ENCODE results near the gene SFTPA1.
"Not testable (repeated sequence)": the region's sequence is repeated elsewhere in the genome, so short reads cannot be mapped to it uniquely, and the experiment has no call there.

SFTPA1 gene

GRCh38 chr10:79611193-79611976 is 646 bp downstream of the SFTPA1 start:
- DNase-seq = not testable (repeated sequence)

- no peak for DNase-seq
Observed at GRCh38 chr10:79615577-79615976, 4.8 kb downstream of the SFTPA1 start.

GRCh38 chr10:79616164-79616563 is 5.4 kb downstream of the SFTPA1 start:
- no peak for DNase-seq

- DNase-seq = not testable (repeated sequence)
Observed at GRCh38 chr10:79623663-79624062, 12.9 kb downstream of the SFTPA1 start.

GRCh38 chr10:79627075-79627474 is 16.3 kb downstream of the SFTPA1 start:
- DNase-seq = no peak

- DNase-seq = no peak
Observed at GRCh38 chr10:79628083-79628482, 17.3 kb downstream of the SFTPA1 start.

GRCh38 chr10:79628988-79629954 is 18.5 kb downstream of the SFTPA1 start:
- DNase-seq = no peak

GRCh38 chr10:79629955-79630327 is 19.2 kb downstream of the SFTPA1 start:
- DNase-seq = no peak

- not testable (repeated sequence) for DNase-seq
Observed at GRCh38 chr10:79636654-79637199, 26.0 kb downstream of the SFTPA1 start.

GRCh38 chr10:79638318-79638717 is 27.6 kb downstream of the SFTPA1 start:
- no peak for DNase-seq

GRCh38 chr10:79652695-79653094 is 42.0 kb downstream of the SFTPA1 start:
- not testable (repeated sequence) for DNase-seq

GRCh38 chr10:79663287-79663686 is 52.5 kb downstream of the SFTPA1 start:
- not testable (repeated sequence) for DNase-seq

GRCh38 chr10:79664686-79665085 is 53.9 kb downstream of the SFTPA1 start:
- not testable (repeated sequence) for DNase-seq
